Stimulated activated CD8-positive, alpha-beta memory T cell treated with anti-CD3 and anti-CD28 coated beads, Interleukin-2, amount 100 ng/mL, for 1 hour (primary cell): ENCODE data around the gene OTOA.
"Not testable (repeated sequence)": the region's sequence is repeated elsewhere in the genome, so short reads cannot be mapped to it uniquely, and the experiment has no call there.

ENCODE experiments used
- DNase-seq, 2 donors: peaks; one replicate each; pipeline ENCODE4 v3.0.0-alpha.2; 2020; ENCODE audit warnings: low read depth in 2 of 2

Gene OTOA

DNA sequence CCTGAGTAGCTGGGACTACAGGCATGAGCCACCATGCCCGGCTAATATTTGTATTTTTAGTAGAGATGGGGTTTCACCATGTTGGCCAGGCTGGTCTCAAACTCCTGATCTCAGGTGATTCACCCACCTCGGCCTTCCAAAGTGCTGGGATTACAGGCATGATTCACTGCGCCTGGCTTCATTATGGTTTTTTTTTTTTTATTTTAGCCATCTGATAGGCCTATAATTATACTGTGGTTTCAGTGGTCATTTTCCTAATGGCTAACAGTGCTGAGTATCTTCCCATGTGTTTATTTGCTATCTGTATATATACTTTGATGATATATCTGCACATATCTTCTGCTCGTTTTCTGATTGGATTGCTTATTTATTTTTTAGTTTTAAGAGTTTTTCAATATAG is 10.7 kb downstream of the OTOA start:
- DNase-seq: not testable (repeated sequence)

DNA sequence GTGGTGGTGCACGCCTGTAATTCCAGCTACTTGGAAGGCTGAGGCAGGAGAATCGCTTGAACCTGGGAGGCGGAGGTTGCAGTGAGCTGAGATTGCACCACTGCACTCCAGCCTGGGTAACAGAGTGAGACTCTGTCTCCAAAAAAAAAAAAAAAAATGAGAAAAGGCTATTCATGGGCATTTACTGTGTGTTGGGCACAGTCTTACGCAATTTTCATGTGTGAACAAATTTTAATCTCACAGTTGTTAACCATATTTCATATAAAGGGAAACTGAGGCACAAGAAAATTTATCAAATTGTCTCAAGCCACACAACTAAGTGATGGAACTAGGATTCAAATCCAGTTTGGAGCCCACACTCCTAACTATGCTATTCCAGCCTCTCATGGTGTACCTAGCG is 16.9 kb downstream of the OTOA start:
- not testable (repeated sequence) for DNase-seq

DNA sequence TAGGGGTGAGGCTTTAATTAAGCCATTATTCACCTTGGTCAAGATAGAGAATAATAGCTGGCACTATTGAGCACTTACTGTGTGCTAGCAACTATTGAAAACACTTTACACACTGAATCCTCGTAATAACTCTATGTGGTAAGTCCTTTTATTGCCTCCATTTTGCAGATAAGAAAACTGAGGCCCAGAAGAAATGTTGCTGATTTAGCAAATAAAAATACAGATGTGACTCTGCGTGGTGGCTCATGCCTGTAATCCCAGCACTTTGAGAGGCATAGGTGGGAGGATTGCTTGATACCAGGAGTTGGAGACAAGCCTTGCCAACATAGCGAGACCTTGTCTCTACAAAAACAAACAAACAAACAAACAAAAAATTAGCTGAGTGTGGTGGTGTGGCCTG is 19.4 kb downstream of the OTOA start:
- DNase-seq: no peak

DNA sequence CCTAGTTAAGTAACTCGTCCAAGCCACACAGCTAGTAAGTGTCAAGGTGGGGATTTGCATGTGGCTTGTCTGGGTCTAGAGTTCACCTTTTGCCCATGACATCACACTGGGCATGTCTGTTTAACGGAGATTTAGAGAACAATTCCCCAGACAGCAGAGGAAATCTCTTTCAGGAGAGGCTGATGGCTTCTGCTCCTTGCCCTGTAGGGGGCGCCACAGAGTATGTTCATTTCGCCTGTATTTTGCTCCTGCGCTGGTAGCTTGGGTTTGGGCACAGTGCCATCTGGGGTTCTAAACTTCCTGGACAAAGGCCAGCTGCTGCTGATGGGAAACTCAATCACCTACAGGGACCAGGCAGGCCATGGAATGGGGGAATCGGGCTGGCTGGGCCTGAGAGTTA is 20.4 kb downstream of the OTOA start:
- DNase-seq: no peak

DNA sequence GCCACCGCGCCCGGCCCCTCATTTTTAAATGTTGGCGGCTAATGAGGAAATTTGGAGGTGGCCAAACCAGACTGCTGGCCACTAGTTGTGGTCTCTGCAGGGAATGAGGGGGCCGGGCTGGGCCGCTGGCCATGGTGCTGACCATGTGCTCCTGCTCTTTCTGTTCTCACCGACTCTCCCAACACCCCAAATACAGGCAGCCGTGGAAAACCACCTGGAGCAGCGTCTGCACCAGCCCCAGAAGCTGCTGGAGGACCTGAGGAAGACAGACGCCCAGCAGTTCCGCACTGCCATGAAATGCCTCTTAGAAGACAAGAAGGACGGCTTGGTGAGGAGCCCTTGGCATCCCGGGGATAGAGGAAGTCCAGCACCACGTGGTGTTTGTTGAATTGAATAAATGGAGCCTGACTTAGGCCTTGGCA is 21.3 kb downstream of the OTOA start:
- no peak for DNase-seq

DNA sequence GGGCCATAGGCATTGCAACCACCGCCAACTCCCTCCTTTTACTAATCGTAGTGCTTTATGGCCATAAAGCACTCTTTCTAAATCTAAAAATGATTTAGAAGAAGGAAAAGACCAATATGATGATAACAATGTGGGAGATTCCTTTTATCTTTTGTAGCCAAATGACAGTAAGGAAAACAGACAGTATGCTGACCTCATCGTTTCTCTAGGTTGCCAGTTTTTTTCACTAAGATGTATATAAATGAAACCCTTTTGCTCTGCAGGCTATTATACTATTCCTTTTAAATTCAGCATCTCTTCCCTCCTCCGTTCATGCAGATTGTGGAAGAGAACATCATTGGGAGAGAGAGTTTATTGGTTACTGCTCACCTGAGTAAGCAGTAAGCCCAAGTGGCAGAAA is 25.3 kb downstream of the OTOA start:
- no peak for DNase-seq

DNA sequence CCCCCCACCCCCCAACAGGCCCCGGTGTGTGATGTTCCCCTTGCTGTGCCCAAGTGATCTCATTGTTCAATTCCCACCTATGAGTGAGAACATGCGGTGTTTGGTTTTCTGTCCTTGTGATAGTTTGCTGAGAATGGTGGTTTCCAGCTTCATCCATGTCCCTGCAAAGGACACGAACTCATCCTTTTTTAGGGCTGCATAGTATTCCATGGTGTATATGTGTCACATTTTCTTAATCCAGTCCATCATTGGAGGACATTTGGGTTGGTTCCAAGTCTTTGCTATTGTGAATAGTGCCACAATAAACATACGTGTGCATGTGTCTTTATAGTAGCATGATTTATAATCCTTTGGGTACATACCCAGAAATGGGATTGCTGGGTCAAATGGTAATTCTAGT is 27.2 kb downstream of the OTOA start:
- not testable (repeated sequence) for DNase-seq

DNA sequence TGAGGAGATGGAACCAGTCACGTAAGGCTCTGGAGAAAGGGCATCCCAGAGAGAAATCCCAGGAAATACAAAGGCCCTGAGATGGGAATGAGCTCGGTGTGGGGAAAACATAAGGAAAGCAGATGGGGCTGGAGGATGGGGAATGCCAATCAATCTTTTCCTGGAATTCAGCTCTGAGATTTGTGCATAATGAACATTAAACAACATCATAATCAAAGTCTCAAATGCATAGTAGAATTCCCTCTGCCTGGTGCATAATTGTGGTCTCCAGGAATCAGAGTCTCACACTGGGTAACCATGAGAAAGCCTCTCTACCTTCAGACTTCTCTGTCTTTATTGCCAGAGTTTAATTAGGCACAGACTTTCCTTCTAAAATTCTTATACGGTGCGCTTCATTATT is 30.8 kb downstream of the OTOA start:
- no peak for DNase-seq

DNA sequence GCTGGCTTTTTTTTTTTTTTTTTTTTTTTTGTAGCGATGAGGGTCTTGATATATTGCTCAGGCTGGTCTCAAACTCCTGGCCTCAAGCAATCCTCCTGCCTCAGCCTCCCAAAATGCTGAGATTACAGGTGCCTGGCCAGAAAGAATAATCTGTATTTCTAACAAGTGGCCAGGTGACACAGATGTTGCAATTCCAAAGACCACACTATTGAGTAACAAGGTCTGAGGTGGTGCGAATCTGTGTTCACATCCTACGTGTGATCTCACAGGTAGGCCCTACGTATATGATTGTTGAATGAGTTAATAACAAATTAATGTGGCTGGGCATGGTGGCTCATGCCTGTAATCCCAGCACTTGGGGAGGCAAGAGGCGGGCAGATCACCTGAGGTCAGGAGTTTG is 33.3 kb downstream of the OTOA start:
- no peak for DNase-seq

DNA sequence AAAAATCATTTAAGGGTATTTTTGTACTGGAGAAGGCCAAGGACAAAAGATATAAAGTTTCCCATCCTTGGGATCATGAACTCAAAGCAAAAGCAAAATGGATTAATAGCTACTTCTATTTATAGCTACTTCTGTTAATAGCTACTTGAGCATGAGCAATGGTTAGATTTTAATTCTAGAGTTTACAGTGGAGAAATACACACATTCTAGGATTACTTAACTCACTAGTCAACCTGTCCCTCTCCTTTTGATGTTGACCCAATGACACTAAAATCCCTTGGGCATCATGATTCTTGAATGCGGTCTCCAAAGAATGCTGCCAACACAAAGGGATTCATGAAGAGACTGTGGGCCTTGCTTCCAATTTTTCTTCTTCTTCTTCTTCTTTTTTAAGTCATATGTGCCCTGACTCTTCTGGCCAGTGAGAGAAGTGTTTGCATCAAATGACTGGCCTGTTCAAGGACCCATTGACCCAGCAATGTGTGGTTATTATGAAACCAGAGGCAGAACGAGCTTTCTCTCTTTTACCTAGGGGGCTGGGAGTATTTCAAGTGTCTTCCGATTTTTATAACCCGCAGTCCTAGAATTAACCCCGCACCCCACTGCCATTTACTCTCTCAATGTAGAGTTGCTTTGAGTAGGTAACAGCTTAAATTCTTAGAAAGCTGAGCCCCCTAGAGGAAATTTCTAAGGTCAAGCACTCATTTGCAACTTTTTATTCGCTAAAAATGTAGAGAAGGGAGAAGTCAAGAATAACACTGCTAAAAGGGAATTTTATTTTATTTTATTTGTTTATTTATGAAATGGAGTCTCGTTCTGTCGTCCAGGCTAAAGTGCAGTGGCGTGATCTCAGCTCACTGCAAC is 34.6 kb downstream of the OTOA start:
- no peak for DNase-seq

DNA sequence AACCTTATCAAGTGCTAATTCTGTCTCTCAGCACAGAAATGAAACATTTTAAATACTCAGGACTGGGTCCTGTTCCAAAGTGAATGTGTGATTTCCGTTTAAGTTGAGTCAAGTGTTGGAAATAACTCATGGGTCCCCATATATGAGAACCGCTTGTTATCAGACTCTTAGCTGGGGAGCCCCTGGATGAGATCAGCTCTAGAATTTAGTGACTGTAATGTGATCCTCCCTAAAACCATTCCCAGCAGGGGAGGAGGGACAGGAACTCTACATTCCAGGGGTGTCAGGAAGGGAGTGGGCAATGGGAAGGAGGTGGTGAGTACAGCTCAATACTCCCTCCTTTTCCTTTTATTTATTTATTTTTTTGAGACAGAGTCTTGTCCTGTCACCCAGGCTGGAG is 37.5 kb downstream of the OTOA start:
- DNase-seq: no peak

DNA sequence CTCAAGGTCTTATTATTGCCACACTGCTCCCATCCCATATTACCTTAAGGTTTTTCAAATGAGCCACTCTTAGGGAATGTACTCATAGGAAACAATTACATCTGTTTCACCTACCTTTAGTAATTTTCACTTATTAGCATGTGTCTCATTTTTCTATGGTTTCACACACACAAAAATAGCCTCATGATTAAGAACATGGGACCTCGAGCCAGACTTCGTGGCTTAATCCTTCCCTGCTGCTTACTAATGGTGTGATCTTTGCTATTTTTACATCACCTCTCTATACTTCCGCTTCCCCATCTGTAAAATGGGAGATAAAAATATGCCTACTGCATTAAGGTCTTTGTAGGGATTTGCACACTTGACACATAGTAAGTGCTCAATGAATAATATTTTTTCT is 38.5 kb downstream of the OTOA start:
- no peak for DNase-seq

DNA sequence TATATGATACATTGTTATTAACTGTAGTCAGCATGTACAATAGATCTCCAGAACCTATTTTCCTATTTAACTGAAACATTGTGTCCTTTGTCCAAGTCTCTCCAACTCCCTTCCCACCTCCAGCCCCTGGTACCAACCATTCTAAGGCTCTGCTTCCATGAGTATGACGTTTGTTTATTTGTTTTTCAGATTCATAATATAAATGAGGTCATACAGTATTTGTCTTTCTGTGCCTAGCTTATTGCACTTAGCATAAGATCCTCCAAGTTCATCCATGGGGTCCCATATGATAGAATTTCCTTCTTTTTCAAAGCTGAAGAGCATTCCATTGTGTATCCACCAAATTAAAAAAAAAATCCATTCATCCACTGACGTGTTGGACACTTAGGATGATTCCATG is 39.4 kb downstream of the OTOA start:
- no peak for DNase-seq

DNA sequence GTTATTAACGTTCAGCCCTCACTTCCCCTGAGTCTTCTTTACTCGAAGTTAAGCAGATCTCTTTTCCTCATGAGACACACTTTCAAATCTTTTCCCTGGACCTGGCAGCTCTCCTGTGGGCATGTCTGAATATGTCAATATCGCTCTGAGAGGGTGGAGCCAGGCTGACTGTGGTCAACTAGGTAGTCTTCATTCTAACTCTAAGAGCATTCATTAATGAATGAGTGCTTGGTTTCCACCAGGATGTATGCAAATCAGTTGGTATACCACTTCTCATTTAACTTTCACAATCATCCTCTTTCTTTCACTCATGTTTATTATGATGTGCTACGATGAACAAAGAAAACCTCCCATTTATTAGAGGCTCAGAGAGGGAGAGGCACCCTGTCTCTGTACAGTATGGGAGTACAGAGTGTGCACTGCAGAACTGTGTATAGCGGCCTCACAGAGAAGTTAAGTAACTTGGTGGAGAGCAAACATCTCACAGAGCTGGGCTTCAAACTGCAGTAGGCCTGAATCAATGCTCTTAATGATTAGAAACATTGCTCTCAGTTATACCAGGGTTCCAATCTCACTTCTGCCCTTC is 39.9 kb downstream of the OTOA start:
- DNase-seq: no peak

DNA sequence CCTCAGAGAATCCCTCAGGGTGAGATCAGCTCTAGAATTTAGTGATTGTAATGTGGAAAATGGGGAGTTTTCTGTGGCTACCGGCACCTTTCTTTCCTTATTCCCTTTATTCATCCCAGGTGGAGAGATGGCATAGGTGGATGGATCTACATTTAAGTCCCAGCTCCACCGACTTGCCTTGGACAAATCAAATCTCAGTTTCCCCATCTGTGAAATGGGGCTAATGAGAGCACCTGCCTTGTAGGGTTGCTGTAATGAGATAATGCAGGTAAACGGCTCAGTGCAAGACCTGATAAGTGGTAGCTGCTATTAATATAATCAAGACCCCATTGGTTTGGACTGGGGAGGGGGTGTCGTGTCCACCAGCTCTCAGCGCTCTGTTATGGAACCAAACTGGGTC is 40.5 kb downstream of the OTOA start:
- no peak for DNase-seq

DNA sequence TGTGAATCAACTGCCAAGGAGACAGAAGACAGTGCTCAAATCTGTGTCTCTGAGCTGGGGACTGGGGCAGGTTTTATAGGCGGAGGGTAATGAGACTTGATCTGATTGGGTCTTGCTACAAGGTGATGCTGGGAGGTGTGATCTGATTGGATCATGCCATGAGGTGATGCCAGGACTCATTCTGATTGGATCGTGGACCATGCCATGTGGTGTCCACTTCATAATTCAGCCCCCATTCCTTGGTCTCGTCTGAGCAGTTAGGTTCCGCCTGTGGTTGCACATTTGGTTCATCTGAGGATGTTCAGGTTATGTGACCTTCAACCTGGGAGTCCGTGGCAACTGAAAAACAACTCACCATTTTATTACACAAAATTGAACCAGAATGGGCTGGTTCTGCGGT is 41.0 kb downstream of the OTOA start:
- DNase-seq: no peak

DNA sequence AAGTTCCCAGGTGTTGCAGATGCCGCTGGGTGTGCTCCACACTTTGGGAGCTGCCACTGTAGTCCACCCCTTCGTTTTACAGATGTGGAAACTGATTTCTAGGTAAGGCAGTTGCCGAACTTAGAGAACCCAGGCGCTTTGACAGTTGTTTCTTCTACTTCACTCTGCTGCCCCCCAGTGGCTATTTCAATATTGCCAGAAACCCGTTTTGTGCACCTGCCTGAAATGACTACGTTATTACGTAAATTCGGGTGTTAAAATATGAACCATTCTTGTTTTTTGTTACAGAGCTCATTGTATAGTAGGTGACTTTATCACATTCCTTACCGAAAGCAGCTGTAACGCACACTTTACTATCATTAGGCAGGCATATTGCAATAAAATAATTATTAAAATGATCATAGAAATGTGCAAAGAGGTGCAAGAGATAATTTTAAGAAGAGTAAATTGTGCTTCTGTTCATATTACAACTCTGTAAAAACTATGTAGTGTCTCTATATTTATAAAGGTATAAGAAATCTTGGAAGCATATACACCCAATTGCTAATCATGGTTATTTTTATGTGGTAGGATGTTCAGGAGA is 44.9 kb downstream of the OTOA start:
- DNase-seq: peak; percentile 61 to 72

DNA sequence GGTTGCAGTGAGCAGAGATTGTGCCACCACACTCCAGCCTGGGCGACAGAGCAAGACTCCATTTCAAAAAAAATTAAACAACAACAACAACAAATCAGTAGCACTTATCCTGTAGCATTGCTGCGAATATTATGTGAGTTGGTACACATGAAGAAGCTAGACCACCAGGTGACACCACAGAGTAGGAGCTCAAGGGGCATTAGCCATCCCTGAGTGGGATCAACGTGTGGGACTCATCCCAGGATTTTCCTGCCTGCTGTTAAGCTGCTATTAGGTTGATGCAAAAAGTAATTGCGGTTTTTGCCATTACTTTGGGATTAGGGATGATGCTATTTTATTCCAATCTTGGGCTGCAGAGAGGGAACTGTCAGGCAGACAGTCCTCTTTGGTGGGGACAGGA is 47.2 kb downstream of the OTOA start:
- no peak for DNase-seq

DNA sequence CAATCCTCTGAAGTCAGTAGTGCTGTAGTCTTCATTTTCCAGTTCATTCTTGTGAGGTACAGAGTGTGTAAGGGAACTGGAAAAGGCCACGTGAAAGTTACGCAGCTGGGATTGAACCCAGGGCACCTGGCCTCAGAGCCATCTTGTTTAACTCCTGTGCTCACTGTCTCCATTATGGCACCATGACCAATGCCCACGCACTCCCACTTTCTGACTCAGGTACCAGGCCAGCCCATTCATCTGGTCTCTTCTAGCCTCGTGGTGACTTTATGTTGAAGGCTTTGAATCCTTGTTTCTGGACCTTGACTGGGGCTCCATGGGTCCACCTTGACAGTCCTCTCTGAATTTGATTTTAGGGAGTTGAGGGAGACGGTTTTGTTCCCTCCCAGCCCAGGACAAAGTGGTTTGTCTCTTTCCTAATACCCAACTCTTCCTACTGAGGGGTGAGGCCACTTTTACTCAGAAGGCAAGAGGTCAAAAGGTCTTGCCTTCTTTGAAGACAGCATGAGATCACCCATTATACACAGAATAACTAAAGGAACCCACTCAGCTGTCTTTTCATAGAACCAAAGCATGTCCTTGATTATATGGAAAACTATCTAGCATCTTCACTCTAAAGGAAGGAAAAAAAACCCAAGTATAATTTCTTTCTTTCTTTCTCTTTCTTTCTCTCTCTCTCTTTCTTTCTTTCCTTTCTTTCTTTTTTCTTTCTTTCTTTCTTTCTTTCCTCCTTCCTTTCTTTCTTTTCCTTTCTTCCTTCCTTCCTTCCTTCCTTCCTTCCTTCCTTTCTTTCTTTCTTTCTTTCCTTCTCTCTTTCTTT is 50.0 kb downstream of the OTOA start:
- DNase-seq: no peak

DNA sequence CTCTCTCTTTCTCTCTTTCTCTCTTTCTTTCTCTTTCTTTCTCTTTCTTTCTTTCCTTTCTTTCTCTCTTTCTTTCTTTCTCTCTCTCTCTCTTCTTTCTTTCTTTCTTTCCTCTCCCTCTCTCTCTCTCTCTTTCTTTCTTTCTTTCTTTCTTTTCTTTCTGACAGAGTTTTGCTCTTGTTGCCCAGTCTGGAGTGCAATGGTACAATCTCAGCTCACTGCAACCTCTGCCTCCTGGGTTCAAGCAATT is 50.5 kb downstream of the OTOA start:
- DNase-seq: not testable (repeated sequence)

DNA sequence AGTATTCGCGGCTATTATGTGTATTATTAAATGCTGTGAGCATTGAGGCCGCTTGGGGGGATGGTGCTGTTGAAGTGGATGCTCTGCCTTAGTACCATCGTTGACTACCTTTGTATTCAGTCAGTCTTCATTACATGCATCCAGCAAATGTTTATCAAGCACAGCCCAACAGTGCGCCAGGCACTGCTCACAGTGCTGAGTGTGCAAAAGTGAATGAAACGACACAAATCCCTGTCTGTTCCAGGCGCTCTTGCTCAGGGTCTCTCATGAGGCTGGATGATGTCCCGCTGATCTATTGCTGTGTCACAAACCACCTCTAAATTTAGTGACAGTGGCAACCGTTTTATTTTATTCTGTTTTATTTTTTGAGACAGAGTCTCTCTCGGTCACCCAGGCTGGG is 53.8 kb downstream of the OTOA start:
- DNase-seq: no peak

DNA sequence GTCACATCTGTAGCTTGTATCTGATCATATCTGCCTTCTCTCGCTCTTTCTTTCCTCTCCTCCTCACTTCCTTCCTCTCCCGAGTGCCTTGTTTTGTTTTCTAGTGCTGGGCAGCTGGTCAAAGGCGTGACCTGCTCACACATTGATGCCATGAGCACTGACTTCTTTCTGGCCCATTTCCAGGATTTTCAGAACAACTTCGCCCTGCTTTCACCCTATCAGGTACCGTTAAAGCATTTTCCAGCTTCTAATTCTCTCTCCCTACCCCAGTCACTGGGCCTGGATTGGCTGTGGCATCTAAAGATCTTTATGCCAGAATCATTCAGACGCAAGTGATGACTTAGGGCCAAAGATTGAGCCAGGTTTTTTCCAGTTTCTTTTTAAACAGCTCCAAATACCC is 55.5 kb downstream of the OTOA start:
- DNase-seq: no peak

DNA sequence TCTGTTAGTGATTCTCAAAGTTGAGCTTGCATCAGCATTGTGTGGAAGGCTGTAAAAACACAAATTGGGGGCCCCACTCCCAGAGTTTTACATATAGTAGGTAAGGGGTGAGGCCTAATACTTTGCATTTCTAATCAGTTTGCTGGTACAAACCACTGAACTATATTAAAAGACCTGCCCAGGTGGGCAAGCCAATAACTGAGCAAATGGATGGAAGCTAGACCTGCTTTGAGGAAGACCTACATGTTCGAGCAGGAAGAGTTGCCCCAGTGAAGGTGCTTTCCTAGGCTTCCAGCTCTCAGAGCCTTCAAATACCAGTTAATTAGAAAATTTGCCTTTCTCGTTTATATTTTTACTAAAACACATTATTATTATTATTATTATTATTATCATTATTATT is 56.8 kb downstream of the OTOA start:
- no peak for DNase-seq
